HFFc6 (cell line): ENCODE data around the gene OR4K17. TPM values are rescaled to one million over a fixed set of nuclear protein-coding genes. Genes with fewer than 3 reads are reported as not detected.
"Not testable (repeated sequence)": the region's sequence is repeated elsewhere in the genome, so short reads cannot be mapped to it uniquely, and the experiment has no call there.

ENCODE experiments used
- DNase-seq: peaks from one replicate; pipeline ENCODE4 v3.0.0-alpha.2; 2018
- H3K27ac Mint-ChIP-seq: 2 replicates; pipeline ENCODE4 v1.8.0; 2020; ENCODE audit warnings: mild to moderate bottlenecking, mixed read lengths
- H3K27me3 Mint-ChIP-seq: 2 replicates; pipeline ENCODE4 v1.8.0; 2021; ENCODE audit warnings: mild to moderate bottlenecking, moderate library complexity, mixed read lengths; ENCODE audit not compliant: insufficient read depth
- H3K36me3 Mint-ChIP-seq: 2 replicates; pipeline ENCODE4 v1.8.0; 2021; ENCODE audit warnings: low read depth, mixed read lengths
- H3K4me1 Mint-ChIP-seq: 2 replicates; pipeline ENCODE4 v1.8.0; 2020; ENCODE audit warnings: low read depth, mixed read lengths
- H3K4me3 Mint-ChIP-seq: 2 replicates; pipeline ENCODE4 v1.8.0; 2020; ENCODE audit warnings: mild to moderate bottlenecking, moderate library complexity, mixed read lengths
- H3K9me3 Mint-ChIP-seq: 2 replicates; pipeline ENCODE4 v1.8.0; 2020; ENCODE audit warnings: mild to moderate bottlenecking, mixed read lengths
- long read RNA-seq: library from polyadenylated mRNA; unstranded; transcript quantifications from one replicate; pipeline ENCODE4 v2.0.0, GENCODE V29; 2019
- total RNA-seq, 6 experiments: library from RNA; stranded (reverse); fragmentation: NEBNext Ultra II Directional; extraction: Animal tissue kit (Norgen Biotek cat#: 25700); gene quantifications; 2 replicates in 1 of 6; 3 replicates in 5 of 6; pipeline ENCODE4 v1.2.3, GENCODE V29; 2021
- TF ChIP-seq, protein P1 (sequence below): fragments of 200-600 bp; sonication (generic); IDR thresholded peaks from 2 replicates; pipeline ENCODE4 v1.5.0; 2021; ENCODE audit warnings: antibody characterized with exemption, mild to moderate bottlenecking

The OR4K17 gene, protein sequence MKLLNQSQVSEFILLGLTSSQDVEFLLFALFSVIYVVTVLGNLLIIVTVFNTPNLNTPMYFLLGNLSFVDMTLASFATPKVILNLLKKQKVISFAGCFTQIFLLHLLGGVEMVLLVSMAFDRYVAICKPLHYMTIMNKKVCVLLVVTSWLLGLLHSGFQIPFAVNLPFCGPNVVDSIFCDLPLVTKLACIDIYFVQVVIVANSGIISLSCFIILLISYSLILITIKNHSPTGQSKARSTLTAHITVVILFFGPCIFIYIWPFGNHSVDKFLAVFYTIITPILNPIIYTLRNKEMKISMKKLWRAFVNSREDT
- total RNA-seq: not detected
- long read RNA-seq: 0 reads

DNA sequence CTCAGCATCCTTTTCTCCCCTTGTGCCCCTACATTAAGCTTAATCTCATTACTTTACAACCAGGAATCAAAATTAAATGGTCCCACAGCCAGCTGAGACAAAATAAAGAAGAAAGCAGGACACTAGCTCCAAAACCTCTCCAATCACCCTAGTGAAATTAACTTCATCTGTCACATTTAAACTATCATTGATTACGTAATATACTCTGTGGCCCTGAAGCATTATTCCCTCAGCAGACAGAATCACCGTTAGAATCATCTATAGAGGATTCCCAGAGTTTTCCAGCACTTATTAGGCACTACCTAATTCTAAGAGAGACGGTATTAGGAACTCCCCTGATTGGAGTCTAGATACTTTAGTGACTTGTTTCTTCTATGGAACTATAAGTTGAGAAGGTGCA lies at the start of gene OR4K17:
TSS of gene OR4K17 (plus strand) at position 302 of the 400 bp plus-strand sequence. CDS start 6,761 bp downstream, outside the sequence.
- TF ChIP-seq, protein P1, sequence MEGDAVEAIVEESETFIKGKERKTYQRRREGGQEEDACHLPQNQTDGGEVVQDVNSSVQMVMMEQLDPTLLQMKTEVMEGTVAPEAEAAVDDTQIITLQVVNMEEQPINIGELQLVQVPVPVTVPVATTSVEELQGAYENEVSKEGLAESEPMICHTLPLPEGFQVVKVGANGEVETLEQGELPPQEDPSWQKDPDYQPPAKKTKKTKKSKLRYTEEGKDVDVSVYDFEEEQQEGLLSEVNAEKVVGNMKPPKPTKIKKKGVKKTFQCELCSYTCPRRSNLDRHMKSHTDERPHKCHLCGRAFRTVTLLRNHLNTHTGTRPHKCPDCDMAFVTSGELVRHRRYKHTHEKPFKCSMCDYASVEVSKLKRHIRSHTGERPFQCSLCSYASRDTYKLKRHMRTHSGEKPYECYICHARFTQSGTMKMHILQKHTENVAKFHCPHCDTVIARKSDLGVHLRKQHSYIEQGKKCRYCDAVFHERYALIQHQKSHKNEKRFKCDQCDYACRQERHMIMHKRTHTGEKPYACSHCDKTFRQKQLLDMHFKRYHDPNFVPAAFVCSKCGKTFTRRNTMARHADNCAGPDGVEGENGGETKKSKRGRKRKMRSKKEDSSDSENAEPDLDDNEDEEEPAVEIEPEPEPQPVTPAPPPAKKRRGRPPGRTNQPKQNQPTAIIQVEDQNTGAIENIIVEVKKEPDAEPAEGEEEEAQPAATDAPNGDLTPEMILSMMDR: no peak
- DNase-seq: no peak
- Mint-ChIP-seq H3K4me1 (no peaks in the 10 kb centered on the region), H3K27ac (no peak within 1 kb of the TSS), H3K27me3 (no peaks in the 10 kb centered on the region), H3K36me3 (no peaks in the 10 kb centered on the region), H3K4me3 (no peak within 1 kb of the TSS), H3K9me3 (peaks cover 34% of the 10 kb centered on the region)

DNA sequence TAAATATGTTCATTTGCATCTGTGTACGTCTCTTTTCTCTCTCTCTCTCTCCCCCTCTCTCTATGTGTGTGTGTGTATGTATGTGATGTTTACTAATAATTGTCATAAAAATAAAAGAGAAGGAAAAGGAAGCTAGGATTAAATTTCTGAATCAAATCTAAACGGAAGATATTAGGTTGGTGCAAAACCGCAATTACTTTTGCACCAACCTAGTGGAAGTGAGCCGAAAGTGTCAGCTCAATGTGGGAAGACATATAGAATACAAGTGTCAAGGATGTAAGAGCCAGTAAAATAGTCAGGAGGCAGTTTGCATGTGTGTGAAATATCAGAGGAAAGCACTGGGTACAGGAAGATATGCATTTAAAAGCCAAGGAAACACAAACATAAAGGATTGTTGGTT lies 18.5 kb upstream of the OR4K17 start:
- TF ChIP-seq, protein P1: no peak
- Mint-ChIP-seq H3K36me3 (no peaks in the 10 kb centered on the region), H3K4me3 (no peak overlapping the region), H3K9me3 (peaks cover 40% of the 10 kb centered on the region), H3K27me3 (no peaks in the 10 kb centered on the region), H3K27ac (no peak overlapping the region), H3K4me1 (no peaks in the 10 kb centered on the region)
- no peak for DNase-seq

DNA sequence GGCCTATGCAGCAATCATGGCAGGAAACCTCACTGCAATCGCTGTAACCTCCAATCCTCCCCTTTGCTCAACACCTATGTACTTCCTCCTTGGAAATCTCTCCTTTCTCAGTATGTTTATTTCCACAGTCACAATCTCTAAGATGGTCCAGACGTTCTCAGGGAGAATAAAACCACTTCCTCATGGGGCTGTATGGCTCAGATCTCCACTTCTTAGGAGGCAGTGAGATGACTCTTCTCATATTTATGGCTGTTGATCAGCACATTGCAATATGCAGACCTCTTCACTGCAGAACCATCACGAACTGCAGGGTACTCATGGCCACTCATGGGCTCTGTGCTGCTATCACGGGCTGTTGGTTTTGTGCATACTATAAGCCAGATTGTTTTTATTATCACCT lies 17.1 kb upstream of the OR4K17 start:
- no peaks in the 10 kb centered on the region for H3K4me1 Mint-ChIP-seq
- no peaks in the 10 kb centered on the region for H3K36me3 Mint-ChIP-seq
- TF ChIP-seq, protein P1: no peak
- H3K4me3 Mint-ChIP-seq: no peak overlapping the region
- peaks cover 36% of the 10 kb centered on the region for H3K9me3 Mint-ChIP-seq
- no peak for DNase-seq
- no peaks in the 10 kb centered on the region for H3K27me3 Mint-ChIP-seq
- H3K27ac Mint-ChIP-seq: no peak overlapping the region

DNA sequence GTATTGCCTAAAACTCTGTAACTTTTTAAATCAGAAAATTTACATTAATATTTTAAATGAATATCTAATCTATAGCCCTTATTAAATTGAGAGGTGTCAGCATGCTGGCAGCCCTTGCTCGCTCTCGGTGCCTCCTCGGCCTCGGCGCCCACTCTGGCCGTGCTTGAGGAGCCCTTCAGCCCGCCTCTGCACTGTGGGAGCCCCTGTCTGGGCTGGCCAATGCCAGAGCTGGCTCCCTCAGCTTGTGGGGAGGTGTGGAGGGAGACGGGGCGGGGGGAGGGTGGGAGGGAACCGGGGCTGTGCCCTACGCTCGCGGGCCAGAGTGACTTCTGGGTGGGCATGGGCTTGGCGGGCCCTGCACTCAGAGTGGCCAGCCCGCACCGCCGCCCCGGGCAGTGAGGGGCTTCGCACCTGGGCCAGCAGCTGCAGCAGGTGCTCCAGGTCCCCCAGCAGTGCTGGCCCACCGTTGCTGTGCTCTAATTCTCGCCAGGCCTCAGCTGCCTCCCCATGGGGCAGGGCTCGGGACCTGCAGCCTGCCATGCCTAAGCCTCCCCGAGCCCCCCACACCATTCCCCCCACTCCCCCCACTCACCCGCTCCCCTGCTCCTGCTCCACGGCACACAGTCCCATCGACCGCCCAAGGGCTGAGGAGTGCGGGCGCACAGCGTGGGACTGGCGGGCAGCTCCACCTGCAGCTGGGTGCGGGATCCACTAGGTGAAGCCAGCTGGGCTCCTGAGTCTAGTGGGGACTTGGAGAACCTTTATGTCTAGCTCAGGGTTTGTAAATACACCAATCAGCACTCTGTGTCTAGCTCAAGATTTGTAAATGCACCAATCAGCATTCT lies 11.4 kb upstream of the OR4K17 start:
- H3K4me3 Mint-ChIP-seq, H3K27me3 Mint-ChIP-seq, H3K4me1 Mint-ChIP-seq, H3K27ac Mint-ChIP-seq, H3K36me3 Mint-ChIP-seq, DNase-seq: not testable (repeated sequence)
- peaks cover 19% of the 10 kb centered on the region for H3K9me3 Mint-ChIP-seq

DNA sequence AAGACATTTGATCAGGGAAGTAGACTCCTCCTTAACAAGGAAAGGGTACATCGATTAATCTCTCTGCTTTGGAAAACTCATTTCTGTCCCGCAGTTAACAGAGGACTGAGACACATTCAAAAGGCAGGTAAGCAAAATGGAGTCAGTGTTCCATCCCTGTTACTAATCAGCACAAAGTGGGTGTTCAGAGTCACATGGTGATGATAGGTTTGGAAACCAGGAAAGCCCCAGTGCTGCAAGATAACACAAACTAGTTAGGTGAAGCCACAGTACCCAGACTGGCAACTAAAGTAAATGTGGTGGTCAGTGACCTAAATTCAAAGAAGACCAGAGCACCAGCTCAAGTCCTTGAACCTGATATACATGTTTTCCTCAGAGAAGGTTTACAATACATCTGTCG lies 1.8 kb downstream of the OR4K17 start:
- Mint-ChIP-seq H3K36me3 (no peaks in the 10 kb centered on the region), H3K4me1 (no peaks in the 10 kb centered on the region), H3K27me3 (no peaks in the 10 kb centered on the region), H3K9me3 (peaks cover 37% of the 10 kb centered on the region), H3K27ac (no peak overlapping the region), H3K4me3 (no peak overlapping the region)
- TF ChIP-seq, protein P1: no peak
- no peak for DNase-seq

DNA sequence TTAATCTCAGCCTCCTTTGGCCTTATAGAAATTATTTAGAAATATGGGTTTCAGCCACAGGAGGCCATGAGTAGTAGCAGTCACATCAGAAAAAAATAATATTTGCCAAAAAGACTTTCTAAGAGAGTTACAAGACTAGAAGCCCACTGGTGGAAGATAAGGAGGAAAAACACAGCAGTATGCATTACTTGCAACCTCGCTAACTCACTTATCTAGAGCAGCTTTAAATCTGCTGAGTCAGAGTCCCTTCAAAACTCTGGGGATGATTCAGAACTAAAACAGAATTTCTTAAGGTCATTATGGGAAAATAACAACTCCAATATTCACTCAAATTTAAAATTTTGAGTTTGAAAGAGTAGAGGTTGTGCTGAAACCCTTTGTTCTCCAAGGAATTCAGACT lies 6.2 kb downstream of the OR4K17 start:
- TF ChIP-seq, protein P1: no peak
- DNase-seq: no peak
- H3K27ac Mint-ChIP-seq: no peak overlapping the region
- H3K27me3 Mint-ChIP-seq: no peaks in the 10 kb centered on the region; the same call in 1 of the 2 replicates
- H3K9me3 Mint-ChIP-seq: peaks cover 58% of the 10 kb centered on the region
- no peaks in the 10 kb centered on the region for H3K36me3 Mint-ChIP-seq
- H3K4me1 Mint-ChIP-seq: no peaks in the 10 kb centered on the region
- H3K4me3 Mint-ChIP-seq: no peak overlapping the region
